Astrocyte (in vitro differentiated cells and primary cell): ENCODE results near the gene KLK4. TPM values are rescaled to one million over a fixed set of nuclear protein-coding genes. Genes with fewer than 3 reads are reported as not detected.

Experiments
- DNase-seq: peaks from one replicate; pipeline ENCODE4 v3.0.0-alpha.2; 2010; ENCODE audit warnings: low read depth
- FAIRE-seq: peaks from 2 replicates; lab custom pipeline; 2011; peaks lifted over from hg19 to GRCh38; lab: Jason Lieb, UNC
- H2AFZ ChIP-seq: 2 replicates; pipeline ENCODE4 v1.6.0; 2012; ENCODE audit warnings: low read depth, low read length, inconsistent platforms
- H3K27ac ChIP-seq: 2 replicates; pipeline ENCODE4 v1.5.1; 2011; ENCODE audit warnings: low read depth, low read length, inconsistent platforms
- H3K27me3 ChIP-seq: 2 replicates; pipeline ENCODE4 v1.6.0; 2011; ENCODE audit warnings: low read length, inconsistent platforms; ENCODE audit not compliant: insufficient read depth
- H3K36me3 ChIP-seq: 2 replicates; pipeline ENCODE4 v1.5.1; 2011; ENCODE audit warnings: low read length, inconsistent platforms; ENCODE audit not compliant: insufficient read depth
- H3K4me1 ChIP-seq: 2 replicates; pipeline ENCODE4 v1.5.1; 2011; ENCODE audit warnings: low read length, inconsistent platforms; ENCODE audit not compliant: insufficient read depth
- H3K4me2 ChIP-seq: 2 replicates; pipeline ENCODE4 v1.6.0; 2012; ENCODE audit warnings: low read length, inconsistent platforms
- H3K4me3 ChIP-seq: 2 replicates; pipeline ENCODE4 v1.5.1; 2011; ENCODE audit warnings: low read depth, mild to moderate bottlenecking, low read length, inconsistent platforms; ENCODE audit not compliant: insufficient read depth
- H3K79me2 ChIP-seq: 2 replicates; pipeline ENCODE4 v1.6.0; 2012; ENCODE audit warnings: mild to moderate bottlenecking, low read length, inconsistent platforms; ENCODE audit not compliant: insufficient read depth
- H3K9ac ChIP-seq: 2 replicates; pipeline ENCODE4 v1.6.0; 2012; ENCODE audit warnings: mild to moderate bottlenecking, low read length, inconsistent platforms
- H3K9me3 ChIP-seq: 2 replicates; pipeline ENCODE4 v1.5.1; 2012; ENCODE audit warnings: low read depth, mild to moderate bottlenecking, low read length, inconsistent platforms; ENCODE audit not compliant: insufficient read depth
- H4K20me1 ChIP-seq: 2 replicates; pipeline ENCODE4 v1.6.0; 2012; ENCODE audit warnings: low read length, inconsistent platforms; ENCODE audit not compliant: insufficient read depth
- H3K27ac Mint-ChIP-seq: one replicate; pipeline ENCODE4 v1.8.0; 2021; ENCODE audit warnings: mild to moderate bottlenecking, mixed read lengths; ENCODE audit not compliant: unreplicated experiment
- H3K27me3 Mint-ChIP-seq: one replicate; pipeline ENCODE4 v1.8.0; 2021; ENCODE audit warnings: low read depth, mixed read lengths; ENCODE audit not compliant: unreplicated experiment
- H3K36me3 Mint-ChIP-seq: one replicate; pipeline ENCODE4 v1.8.0; 2021; ENCODE audit warnings: low read depth, mixed read lengths; ENCODE audit not compliant: unreplicated experiment
- H3K4me1 Mint-ChIP-seq: one replicate; pipeline ENCODE4 v1.8.0; 2021; ENCODE audit warnings: low read depth, mixed read lengths; ENCODE audit not compliant: unreplicated experiment
- H3K4me3 Mint-ChIP-seq: one replicate; pipeline ENCODE4 v1.8.0; 2021; ENCODE audit warnings: mild to moderate bottlenecking, moderate library complexity, mixed read lengths; ENCODE audit not compliant: unreplicated experiment
- H3K9me3 Mint-ChIP-seq: one replicate; pipeline ENCODE4 v1.8.0; 2021; ENCODE audit warnings: mild to moderate bottlenecking, mixed read lengths; ENCODE audit not compliant: unreplicated experiment
- CTCF ChIP-seq: IDR thresholded peaks from 2 replicates; pipeline ENCODE4 v1.5.1; 2011; ENCODE audit warnings: low read depth, mild to moderate bottlenecking, inconsistent platforms, low read length, moderate library complexity; ENCODE audit not compliant: insufficient read depth
- EZH2 ChIP-seq: IDR thresholded peaks from 2 replicates; pipeline ENCODE4 v1.6.1; 2012; ENCODE audit warnings: mild to moderate bottlenecking, low read length, inconsistent platforms; ENCODE audit not compliant: insufficient read depth
- total RNA-seq: library from RNA; stranded (reverse); gene quantifications from 2 replicates; pipeline ENCODE4 v1.2.1, GENCODE V29; 2021

KLK4 gene
- total RNA-seq, 1 donor from 2014 or later = not detected

GRCh38 chr19:50928831-50929230, 17.6 kb upstream of the KLK4 start:
- no peaks in the 10 kb centered on the region for H3K4me1 Mint-ChIP-seq
- no peak for TF ChIP-seq EZH2
- no peak for TF ChIP-seq CTCF
- no peak for FAIRE-seq

GRCh38 chr19:50926144-50926543, 14.9 kb upstream of the KLK4 start:
- Histone ChIP-seq H3K9me3 (no peaks in the 10 kb centered on the region), H3K4me1 (no peaks in the 10 kb centered on the region), H2AFZ (no peak overlapping the region), H3K27ac (no peak overlapping the region), H3K4me2 (no peak overlapping the region), H3K9ac (no peak overlapping the region), H4K20me1 (no peaks in the 10 kb centered on the region), H3K27me3 (no peaks in the 10 kb centered on the region), H3K36me3 (no peaks in the 10 kb centered on the region), H3K79me2 (no peaks in the 10 kb centered on the region), H3K4me3 (no peak overlapping the region)
- H3K36me3 Mint-ChIP-seq = no peaks in the 10 kb centered on the region
- H3K27ac Mint-ChIP-seq = no peak overlapping the region
- peaks cover 3% of the 10 kb centered on the region for H3K4me1 Mint-ChIP-seq
- no peak for FAIRE-seq
- DNase-seq = no peak
- TF ChIP-seq EZH2 (no peak), CTCF (no peak)
- H3K9me3 Mint-ChIP-seq = no peaks in the 10 kb centered on the region
- H3K27me3 Mint-ChIP-seq = peaks cover 32% of the 10 kb centered on the region
- no peak overlapping the region for H3K4me3 Mint-ChIP-seq

More at GRCh38 chr19:50928831-50929230, 17.6 kb upstream of the KLK4 start:
- Histone ChIP-seq H3K4me1 (no peaks in the 10 kb centered on the region), H3K4me2 (no peak overlapping the region), H3K79me2 (no peaks in the 10 kb centered on the region), H4K20me1 (no peaks in the 10 kb centered on the region), H3K27ac (no peak overlapping the region), H3K9me3 (no peaks in the 10 kb centered on the region), H3K36me3 (no peaks in the 10 kb centered on the region), H3K27me3 (no peaks in the 10 kb centered on the region), H3K9ac (no peak overlapping the region), H2AFZ (no peak overlapping the region), H3K4me3 (no peak overlapping the region)
- Mint-ChIP-seq H3K27me3 (peaks cover 30% of the 10 kb centered on the region), H3K9me3 (peaks cover 2% of the 10 kb centered on the region), H3K36me3 (no peaks in the 10 kb centered on the region), H3K27ac (no peak overlapping the region), H3K4me3 (no peak overlapping the region)
- DNase-seq = no peak

- FAIRE-seq (no peak), DNase-seq (no peak)
- TF ChIP-seq CTCF (no peak), EZH2 (no peak)
- H3K4me2 ChIP-seq = no peak overlapping the region
- H3K4me1 ChIP-seq = no peaks in the 10 kb centered on the region
- Mint-ChIP-seq H3K4me1 (peaks cover 3% of the 10 kb centered on the region), H3K27ac (no peak overlapping the region), H3K27me3 (peaks cover 29% of the 10 kb centered on the region), H3K36me3 (no peaks in the 10 kb centered on the region), H3K9me3 (no peaks in the 10 kb centered on the region), H3K4me3 (no peak overlapping the region)
- H3K27me3 ChIP-seq = no peaks in the 10 kb centered on the region
- no peaks in the 10 kb centered on the region for H3K9me3 ChIP-seq
- H3K4me3 ChIP-seq = no peak overlapping the region
- H3K79me2 ChIP-seq = no peaks in the 10 kb centered on the region
- no peaks in the 10 kb centered on the region for H3K36me3 ChIP-seq
- no peak overlapping the region for H3K9ac ChIP-seq
- H3K27ac ChIP-seq = no peak overlapping the region
- no peak overlapping the region for H2AFZ ChIP-seq
- no peaks in the 10 kb centered on the region for H4K20me1 ChIP-seq
Observed at GRCh38 chr19:50925734-50926133, 14.5 kb upstream of the KLK4 start.
